Inflammatory macrophage treated with lipopolysaccharide for 1 hour (primary cell): ENCODE measurements around the gene C13orf46.
A peak's percentile ranks its signal among the peaks of the same experiment; 100 is the strongest.
"Not testable (repeated sequence)": the region's sequence is repeated elsewhere in the genome, so short reads cannot be mapped to it uniquely, and the experiment has no call there.

Source experiments
- DNase-seq, 2 donors: peaks; one replicate each; pipeline ENCODE4 v3.0.0-alpha.2; 2020 to 2022

The C13orf46 gene

GRCh38 chr13:113973218-113974164 lies at the start of gene C13orf46:
TSS of gene C13orf46 (minus strand) at chr13:113974076. CDS start at chr13:113973997, 79 bp downstream.
- no peak for DNase-seq

GRCh38 chr13:114022876-114023275 lies 49.0 kb upstream of the C13orf46 start:
- DNase-seq, result no peak

GRCh38 chr13:114022309-114022669 lies 48.4 kb upstream of the C13orf46 start:
- DNase-seq, result no peak

GRCh38 chr13:114021464-114022308 lies 47.8 kb upstream of the C13orf46 start:
- no peak for DNase-seq

- no peak for DNase-seq
Observed at GRCh38 chr13:114020750-114021463, 47.0 kb upstream of the C13orf46 start.

- DNase-seq, result not testable (repeated sequence)
Observed at GRCh38 chr13:114020134-114020533, 46.3 kb upstream of the C13orf46 start.

GRCh38 chr13:114019367-114019766 lies 45.5 kb upstream of the C13orf46 start:
- peak in 1 of 2 donors; percentile 15 for DNase-seq

GRCh38 chr13:114018461-114019055 lies 44.7 kb upstream of the C13orf46 start:
- DNase-seq, result no peak

- DNase-seq, result no peak
Observed at GRCh38 chr13:114017966-114018365, 44.1 kb upstream of the C13orf46 start.

- DNase-seq, result no peak
Observed at GRCh38 chr13:114017028-114017630, 43.3 kb upstream of the C13orf46 start.

GRCh38 chr13:114016321-114017027 lies 42.6 kb upstream of the C13orf46 start:
- DNase-seq, result no peak

GRCh38 chr13:114015969-114016295 lies 42.1 kb upstream of the C13orf46 start:
- DNase-seq, result no peak

- no peak for DNase-seq
Observed at GRCh38 chr13:114015111-114015968, 41.5 kb upstream of the C13orf46 start.

- no peak for DNase-seq
Observed at GRCh38 chr13:114013952-114014629, 40.2 kb upstream of the C13orf46 start.

- no peak for DNase-seq
Observed at GRCh38 chr13:114013336-114013735, 39.5 kb upstream of the C13orf46 start.

GRCh38 chr13:114012921-114013320 lies 39.0 kb upstream of the C13orf46 start:
- DNase-seq, result no peak

- no peak for DNase-seq
Observed at GRCh38 chr13:114012141-114012540, 38.3 kb upstream of the C13orf46 start.

- no peak for DNase-seq
Observed at GRCh38 chr13:114011226-114011625, 37.4 kb upstream of the C13orf46 start.

GRCh38 chr13:114010401-114011101 lies 36.7 kb upstream of the C13orf46 start:
- no peak for DNase-seq
